Activated CD4-positive, CD25-positive, alpha-beta regulatory T cell treated with anti-CD3 and anti-CD28 coated beads, Interleukin-2, amount 50 U/mL, for 24 hours (primary cell): ENCODE results near the gene LMCD1.
A peak's percentile ranks its signal among the peaks of the same experiment; 100 is the strongest.

ENCODE experiments used
- ATAC-seq, 2 donors: fragments of 150-1000 bp; cut with Tn5 transposase; one replicate each; pipeline ENCODE4 v1.10.0; 2021; ENCODE audit warnings: mild to moderate bottlenecking in 1 of 2, moderate library complexity in 1 of 2

Gene LMCD1

GRCh38 chr3:8506571-8507061 is 5.0 kb downstream of the LMCD1 start:
- ATAC-seq: no peak

- peak in 1 of 2 donors; percentile 6 for ATAC-seq
Measured at GRCh38 chr3:8507496-8507895, 5.9 kb downstream of the LMCD1 start.

GRCh38 chr3:8509961-8510360 is 8.3 kb downstream of the LMCD1 start:
- no peak for ATAC-seq

- no peak for ATAC-seq
Measured at GRCh38 chr3:8512234-8512633, 10.6 kb downstream of the LMCD1 start.

- ATAC-seq: no peak
Measured at GRCh38 chr3:8516047-8516661, 14.5 kb downstream of the LMCD1 start.

DNA sequence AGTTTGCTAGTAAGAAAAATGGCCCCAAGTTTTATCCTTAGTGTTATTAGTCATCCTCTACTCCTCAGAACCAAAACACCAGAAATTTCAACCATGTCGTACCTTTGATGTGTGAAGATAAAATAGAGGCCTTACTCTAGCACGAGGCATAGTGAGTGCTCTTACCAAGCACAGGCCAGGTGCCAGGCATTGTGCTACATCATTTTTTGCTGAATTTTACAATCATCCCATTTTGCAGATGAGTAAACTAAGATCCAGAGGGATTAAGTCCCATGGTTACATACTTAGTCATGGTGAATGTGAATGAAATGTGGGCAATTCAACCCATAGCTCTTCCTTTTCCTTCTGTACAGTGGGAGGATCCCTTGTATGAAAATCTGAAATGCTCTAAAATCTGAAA is 15.2 kb downstream of the LMCD1 start:
- no peak for ATAC-seq

GRCh38 chr3:8517487-8517886 is 15.9 kb downstream of the LMCD1 start:
- ATAC-seq: no peak

GRCh38 chr3:8518138-8518537 is 16.5 kb downstream of the LMCD1 start:
- no peak for ATAC-seq

- no peak for ATAC-seq
Measured at GRCh38 chr3:8519156-8519555, 17.5 kb downstream of the LMCD1 start.

DNA sequence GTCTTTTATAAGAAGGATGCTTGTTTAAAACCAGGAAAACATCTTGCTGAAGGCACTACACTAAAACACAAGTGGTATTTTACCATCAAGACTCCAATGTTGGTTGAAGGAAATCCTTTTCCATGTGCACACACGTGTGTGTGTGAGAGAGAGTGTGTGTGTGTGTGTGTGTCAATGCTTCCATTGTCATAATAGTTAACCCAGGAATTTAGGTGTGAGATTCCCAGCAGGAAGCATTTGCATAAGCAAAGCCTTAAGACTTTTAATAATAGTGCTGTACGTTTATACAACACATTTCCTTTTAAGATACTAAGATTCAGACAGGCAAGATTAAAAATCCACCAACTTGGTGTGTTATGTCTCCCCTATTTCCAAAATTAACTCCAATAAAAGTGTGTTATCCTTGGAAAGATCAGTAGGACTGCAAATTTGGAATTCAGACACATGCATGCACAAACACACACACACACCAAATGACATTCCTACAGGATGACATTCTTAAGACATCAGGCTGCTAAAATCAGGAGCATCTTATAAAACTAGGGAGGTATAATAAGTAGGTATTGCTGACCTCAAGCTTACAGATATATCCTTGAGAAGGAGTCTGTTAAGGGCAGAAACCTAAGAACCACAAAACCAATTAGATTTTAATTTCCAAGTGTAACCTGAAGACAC is 18.3 kb downstream of the LMCD1 start:
- no peak for ATAC-seq

DNA sequence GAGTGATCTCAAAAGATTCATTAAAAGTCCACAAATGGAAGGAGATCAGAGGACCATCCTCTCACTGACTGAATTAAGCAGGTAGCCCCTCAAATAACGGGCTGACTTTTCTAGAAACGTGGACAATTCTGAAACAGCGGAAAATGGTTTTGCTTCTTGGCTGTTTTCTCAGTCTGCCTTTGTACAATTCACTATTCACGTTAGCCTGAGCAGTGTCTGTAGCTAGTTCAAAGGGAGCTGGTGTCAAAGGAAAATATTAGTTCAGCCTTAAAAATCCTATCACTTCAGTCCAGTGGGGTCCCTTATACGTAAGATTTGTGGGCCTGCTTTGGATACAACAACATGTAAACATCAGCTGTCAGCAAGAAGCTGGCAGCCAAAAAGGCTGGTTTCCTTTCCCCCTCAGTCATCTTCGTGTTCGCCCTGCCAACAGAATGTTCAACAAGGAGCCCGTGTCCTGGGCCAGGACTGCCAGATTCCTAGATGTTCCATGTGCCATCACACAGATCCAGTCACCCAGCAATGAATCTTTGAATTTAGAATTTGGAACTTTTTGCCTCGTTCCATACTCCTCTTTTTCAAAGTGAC is 19.3 kb downstream of the LMCD1 start:
- ATAC-seq: no peak

GRCh38 chr3:8523041-8523440 is 21.4 kb downstream of the LMCD1 start:
- no peak for ATAC-seq

DNA sequence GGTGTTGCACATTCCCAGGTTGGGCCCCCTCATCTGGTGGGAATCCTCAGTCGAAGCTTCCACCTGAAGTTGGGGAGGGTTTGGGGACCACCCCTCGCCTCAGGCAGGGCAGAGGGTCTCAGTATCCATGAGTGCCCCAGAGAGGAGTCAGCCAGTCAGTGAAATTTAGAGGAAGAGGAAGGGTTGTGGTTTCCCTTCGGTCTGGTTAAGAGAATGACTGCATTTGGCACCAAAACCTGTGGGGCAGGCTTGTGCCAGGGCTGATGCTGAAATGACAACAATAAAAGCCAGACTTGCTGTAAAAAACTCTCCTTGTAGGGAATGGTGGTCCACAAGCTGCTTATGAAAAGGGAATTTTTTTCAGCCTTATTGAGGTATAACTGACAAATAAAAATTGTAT is 22.6 kb downstream of the LMCD1 start:
- ATAC-seq: no peak

DNA sequence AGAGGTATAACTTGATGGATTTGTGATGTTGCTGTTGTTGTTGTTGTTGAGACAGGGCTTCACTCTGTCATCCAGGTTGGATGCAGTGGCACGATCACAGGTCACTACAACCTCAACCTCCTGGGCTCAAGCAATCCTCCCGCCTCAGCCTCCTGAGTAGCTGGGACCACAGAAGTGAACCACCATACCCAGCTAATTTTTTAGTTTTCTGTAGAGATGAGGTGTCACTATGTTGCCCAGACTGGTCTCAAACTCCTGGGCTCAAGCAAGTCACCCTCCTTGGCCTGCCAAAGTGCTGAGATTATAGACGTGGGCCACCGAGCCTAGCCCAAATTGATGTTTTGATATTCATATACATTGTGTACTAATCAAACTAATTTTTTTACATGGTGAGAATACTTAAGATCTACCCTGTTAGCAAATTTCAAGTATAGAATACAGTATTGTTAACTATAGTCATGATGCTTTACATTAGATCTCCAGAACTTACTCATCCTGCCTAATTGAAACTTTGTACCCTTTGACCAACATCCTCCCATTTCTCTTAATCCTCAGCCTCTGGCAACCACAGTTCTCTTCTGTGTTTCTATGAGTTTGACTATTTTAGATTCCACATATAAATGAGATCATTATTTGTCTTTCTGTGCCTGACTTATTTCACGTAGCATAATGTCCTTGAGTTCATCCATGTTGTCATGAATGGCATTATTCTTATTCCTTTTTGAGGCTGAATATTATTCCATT is 23.2 kb downstream of the LMCD1 start:
- peak; percentile 38 to 65 for ATAC-seq

- no peak for ATAC-seq
Measured at GRCh38 chr3:8525893-8526292, 24.3 kb downstream of the LMCD1 start.

DNA sequence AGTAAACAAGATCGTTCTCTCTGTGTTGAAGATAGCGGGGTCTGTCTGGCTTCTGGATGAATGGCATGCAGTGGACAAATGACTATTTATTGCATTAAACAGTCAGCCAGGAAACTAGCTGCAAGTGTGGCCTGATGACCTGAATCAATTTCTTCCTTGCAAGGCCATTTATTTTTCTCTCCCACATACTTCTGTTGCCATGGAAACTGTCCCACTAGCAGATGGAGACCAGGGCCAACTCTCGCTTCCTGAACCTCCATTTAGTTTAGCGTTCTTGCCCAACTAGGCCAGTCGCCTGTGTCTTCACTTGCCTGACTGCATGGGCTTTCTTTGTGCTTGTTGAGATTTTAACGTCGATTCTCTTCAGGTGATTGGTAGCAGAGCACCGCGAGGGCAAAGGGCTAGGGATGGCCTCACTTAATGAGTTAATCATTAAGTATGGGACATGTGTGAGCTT is 27.6 kb downstream of the LMCD1 start:
- ATAC-seq: no peak

DNA sequence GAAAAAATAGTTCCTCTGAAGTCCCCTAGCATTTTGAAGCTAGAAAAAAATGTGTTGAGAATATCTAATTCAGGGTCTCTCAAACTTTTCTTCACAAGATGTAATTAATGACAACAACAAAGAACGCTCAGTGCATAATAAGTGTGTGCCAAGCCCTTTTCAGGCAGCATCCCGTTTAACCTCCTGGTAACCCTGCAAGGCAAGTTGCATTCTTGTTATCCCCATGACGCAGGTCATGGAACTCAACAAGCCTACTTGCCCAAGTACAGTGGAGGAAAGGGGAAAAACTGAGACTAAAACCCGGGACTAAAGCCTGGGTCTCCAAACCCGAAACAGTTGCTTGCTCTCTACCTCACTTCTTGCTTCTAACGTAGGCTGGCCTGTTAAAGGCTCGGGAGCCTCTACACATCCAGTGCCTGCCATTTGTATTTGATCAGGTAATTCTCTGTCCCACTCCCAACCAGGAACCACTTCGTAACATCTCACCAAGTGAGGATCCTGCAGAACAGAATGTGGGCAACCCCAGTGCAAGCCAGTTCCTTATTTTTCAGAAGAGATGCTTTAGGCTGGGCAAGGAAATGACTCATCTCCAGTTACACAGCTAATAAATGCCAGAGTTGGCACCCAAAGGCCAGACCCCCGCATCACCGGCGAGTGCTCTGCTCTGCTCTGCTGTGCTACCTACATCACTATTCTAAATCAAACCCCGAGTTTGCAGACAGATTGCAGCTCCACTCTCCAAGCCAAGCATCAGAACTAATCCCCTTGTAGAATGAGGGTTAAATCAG is 28.3 kb downstream of the LMCD1 start:
- no peak for ATAC-seq

- no peak for ATAC-seq
Measured at GRCh38 chr3:8530581-8530980, 29.0 kb downstream of the LMCD1 start.

GRCh38 chr3:8532251-8532871 is 30.7 kb downstream of the LMCD1 start:
- ATAC-seq: no peak

- no peak for ATAC-seq
Measured at GRCh38 chr3:8536096-8537056, 34.8 kb downstream of the LMCD1 start.

GRCh38 chr3:8537440-8537839 is 35.8 kb downstream of the LMCD1 start:
- ATAC-seq: no peak
